ENCODE measurements around the gene ISM1.

DNA sequence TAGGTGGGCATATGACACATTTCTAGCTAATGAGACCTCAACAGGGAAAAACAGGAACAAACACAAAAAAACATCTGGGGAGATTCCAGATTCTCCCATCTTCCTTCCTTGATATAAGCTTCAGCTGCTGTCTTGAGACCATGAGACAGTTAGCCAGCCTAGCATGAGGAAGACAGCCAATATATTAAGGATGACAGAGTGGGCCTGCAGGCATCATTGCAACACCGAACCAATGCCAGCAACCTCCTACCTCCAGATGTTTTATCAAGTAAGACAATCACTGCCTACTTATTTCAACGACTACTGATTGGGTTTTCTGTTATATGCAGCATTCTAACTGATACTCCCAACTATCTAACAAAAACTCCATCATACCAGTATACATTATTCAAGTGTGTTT is 119.0 kb downstream of the ISM1 start:
- TF ChIP-seq YY1 (IDR thresholded peaks at IDR 0.05; ENCODE audit: insufficient read depth, insufficient read length) = no peak
- TF ChIP-seq SUZ12 (IDR thresholded peaks at IDR 0.05; ENCODE audit: extremely low read depth, insufficient read depth, insufficient read length) = no peak
- TF ChIP-seq ZNF274 (IDR thresholded peaks at IDR 0.05; ENCODE audit: low read depth, low read length) = no peak
